Neural progenitor cell (in vitro differentiated cells): ENCODE results near the gene EHD2. TPM values are rescaled to one million over a fixed set of nuclear protein-coding genes. Genes with fewer than 3 reads are reported as not detected.

ENCODE experiments used
- DNase-seq: peaks from one replicate; pipeline ENCODE4 v3.0.0-alpha.2; 2016; ENCODE audit warnings: low spot score
- H2AFZ ChIP-seq: fragments of 200-600 bp; sonication (generic); replicated peaks from 2 replicates; pipeline ENCODE4 v1.6.1; 2016; ENCODE audit warnings: antibody characterized with exemption
- H3F3A ChIP-seq: fragments of 200-600 bp; sonication (generic); 2 replicates; pipeline ENCODE4 v1.6.1; 2016; ENCODE audit warnings: antibody characterized with exemption, low read depth
- H3K27ac ChIP-seq: fragments of 200-600 bp; sonication (generic); 2 replicates; pipeline ENCODE4 v1.5.1; 2016; ENCODE audit warnings: mild to moderate bottlenecking
- H3K27me3 ChIP-seq: fragments of 200-600 bp; sonication (generic); 2 replicates; pipeline ENCODE4 v1.6.1; 2016; ENCODE audit warnings: mild to moderate bottlenecking, moderate library complexity
- H3K36me3 ChIP-seq: fragments of 200-600 bp; sonication (generic); 2 replicates; pipeline ENCODE4 v1.5.1; 2016
- H3K4me1 ChIP-seq: fragments of 200-600 bp; sonication (generic); 2 replicates; pipeline ENCODE4 v1.6.1; 2016; ENCODE audit warnings: mixed run types
- H3K4me2 ChIP-seq: fragments of 200-600 bp; sonication (generic); 2 replicates; pipeline ENCODE4 v1.6.1; 2016
- H3K4me3 ChIP-seq: fragments of 200-600 bp; sonication (generic); 2 replicates; pipeline ENCODE4 v1.5.1; 2016
- H3K79me2 ChIP-seq: fragments of 200-600 bp; sonication (generic); 2 replicates; pipeline ENCODE4 v1.6.1; 2016; ENCODE audit warnings: low read depth
- H3K9ac ChIP-seq: fragments of 200-600 bp; sonication (generic); 2 replicates; pipeline ENCODE4 v1.6.1; 2016
- H3K9me3 ChIP-seq: fragments of 200-600 bp; sonication (generic); 2 replicates; pipeline ENCODE4 v1.5.1; 2016; ENCODE audit warnings: low read depth
- H4K20me1 ChIP-seq: fragments of 200-600 bp; sonication (generic); 2 replicates; pipeline ENCODE4 v1.6.1; 2016; ENCODE audit warnings: low read depth
- H3K27ac Mint-ChIP-seq: 3 replicates; pipeline ENCODE4 v1.8.0; 2021; ENCODE audit warnings: mixed read lengths
- H3K27me3 Mint-ChIP-seq: 2 replicates; pipeline ENCODE4 v1.8.0; 2022; ENCODE audit warnings: low read depth, mild to moderate bottlenecking, inconsistent platforms, moderate library complexity, mixed read lengths; ENCODE audit not compliant: insufficient read depth
- H3K36me3 Mint-ChIP-seq: 3 replicates; pipeline ENCODE4 v1.8.0; 2021; ENCODE audit warnings: mixed read lengths
- H3K4me1 Mint-ChIP-seq: 3 replicates; pipeline ENCODE4 v1.8.0; 2021; ENCODE audit warnings: mixed read lengths
- H3K4me3 Mint-ChIP-seq: 3 replicates; pipeline ENCODE4 v1.8.0; 2021; ENCODE audit warnings: mild to moderate bottlenecking, moderate library complexity, mixed read lengths
- H3K9me3 Mint-ChIP-seq: 3 replicates; pipeline ENCODE4 v1.8.0; 2020; ENCODE audit warnings: mixed read lengths
- EZH2 ChIP-seq: fragments of 200-600 bp; sonication (generic); IDR thresholded peaks from 2 replicates; pipeline ENCODE4 v1.6.1; 2017; ENCODE audit warnings: antibody characterized with exemption, mild to moderate bottlenecking, moderate library complexity
- EZH2phosphoT487 ChIP-seq: fragments of 200-600 bp; sonication (generic); IDR thresholded peaks from 2 replicates; pipeline ENCODE4 v1.6.1; 2017; ENCODE audit warnings: antibody characterized with exemption
- total RNA-seq: library from RNA; depleted of rRNA; stranded (reverse); fragments of >200 nt; gene quantifications from 2 replicates; pipeline ENCODE4 v1.2.3, GENCODE V29; 2015; ENCODE audit warnings: low replicate concordance
- TF ChIP-seq, protein P1 (sequence below): fragments of 200-600 bp; sonication (generic); IDR thresholded peaks from 2 replicates; pipeline ENCODE4 v1.5.1; 2017; ENCODE audit warnings: antibody characterized with exemption, mild to moderate bottlenecking

Gene EHD2
- total RNA-seq, 1 donor from 2014 or later = 1.5 TPM

DNA sequence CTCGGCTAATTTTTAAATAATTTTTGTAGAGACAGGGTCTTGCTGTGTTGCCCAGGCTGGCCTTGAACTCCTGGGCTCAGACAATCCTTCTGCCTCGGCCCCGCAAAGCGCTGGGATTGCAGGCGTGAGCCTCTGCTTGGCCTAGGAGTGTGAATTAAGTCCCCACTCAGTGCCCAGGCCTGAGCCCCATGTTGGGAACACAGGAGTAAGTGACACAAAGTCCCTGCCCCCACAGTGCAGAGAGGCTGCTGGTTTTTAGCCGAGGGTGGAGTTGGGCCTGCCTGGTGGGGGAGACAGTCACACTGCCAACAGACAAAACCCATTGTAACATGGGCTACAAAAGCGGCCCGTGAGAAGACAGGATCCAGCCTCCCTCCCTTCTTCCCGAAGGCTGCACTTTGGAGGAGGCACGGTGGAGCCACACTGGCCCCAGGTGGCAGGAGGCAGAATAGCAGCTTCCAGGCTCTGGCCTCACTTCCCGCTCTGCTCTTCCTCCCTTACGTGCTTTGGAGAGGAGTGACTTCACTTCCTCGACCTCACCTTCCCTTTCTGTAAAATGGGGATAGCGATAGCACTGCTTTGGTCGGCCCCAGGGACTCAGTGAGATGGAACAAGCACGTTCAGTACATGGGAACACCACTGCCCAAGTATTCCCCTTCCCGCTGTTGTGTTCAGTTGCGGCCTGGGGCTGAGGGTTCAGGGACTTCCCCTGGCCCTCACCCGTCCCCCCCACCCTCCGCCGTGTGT lies 15.2 kb upstream of the EHD2 start:
- H3F3A ChIP-seq = peaks cover 16% of the 10 kb centered on the region
- Mint-ChIP-seq H3K4me3 (no peak overlapping the region), H3K27me3 (peaks cover 2% of the 10 kb centered on the region), H3K4me1 (peaks cover 2% of the 10 kb centered on the region), H3K27ac (peak overlapping the region; percentile 60), H3K9me3 (no peaks in the 10 kb centered on the region), H3K36me3 (peaks cover 5% of the 10 kb centered on the region)
- DNase-seq = peak; percentile 94
- H3K4me1 ChIP-seq = no peaks in the 10 kb centered on the region
- H3K9ac ChIP-seq = no peak overlapping the region
- no peak overlapping the region for H2AFZ ChIP-seq
- no peaks in the 10 kb centered on the region for H3K27me3 ChIP-seq
- TF ChIP-seq, protein P1, sequence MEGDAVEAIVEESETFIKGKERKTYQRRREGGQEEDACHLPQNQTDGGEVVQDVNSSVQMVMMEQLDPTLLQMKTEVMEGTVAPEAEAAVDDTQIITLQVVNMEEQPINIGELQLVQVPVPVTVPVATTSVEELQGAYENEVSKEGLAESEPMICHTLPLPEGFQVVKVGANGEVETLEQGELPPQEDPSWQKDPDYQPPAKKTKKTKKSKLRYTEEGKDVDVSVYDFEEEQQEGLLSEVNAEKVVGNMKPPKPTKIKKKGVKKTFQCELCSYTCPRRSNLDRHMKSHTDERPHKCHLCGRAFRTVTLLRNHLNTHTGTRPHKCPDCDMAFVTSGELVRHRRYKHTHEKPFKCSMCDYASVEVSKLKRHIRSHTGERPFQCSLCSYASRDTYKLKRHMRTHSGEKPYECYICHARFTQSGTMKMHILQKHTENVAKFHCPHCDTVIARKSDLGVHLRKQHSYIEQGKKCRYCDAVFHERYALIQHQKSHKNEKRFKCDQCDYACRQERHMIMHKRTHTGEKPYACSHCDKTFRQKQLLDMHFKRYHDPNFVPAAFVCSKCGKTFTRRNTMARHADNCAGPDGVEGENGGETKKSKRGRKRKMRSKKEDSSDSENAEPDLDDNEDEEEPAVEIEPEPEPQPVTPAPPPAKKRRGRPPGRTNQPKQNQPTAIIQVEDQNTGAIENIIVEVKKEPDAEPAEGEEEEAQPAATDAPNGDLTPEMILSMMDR = peak; percentile 97
- TF ChIP-seq EZH2phosphoT487 (no peak), EZH2 (no peak)
- no peak overlapping the region for H3K4me3 ChIP-seq
- H3K79me2 ChIP-seq = no peaks in the 10 kb centered on the region
- peaks cover 24% of the 10 kb centered on the region for H4K20me1 ChIP-seq
- peaks cover 3% of the 10 kb centered on the region for H3K36me3 ChIP-seq
- no peaks in the 10 kb centered on the region for H3K9me3 ChIP-seq
- no peak overlapping the region for H3K4me2 ChIP-seq
- H3K27ac ChIP-seq = peak overlapping the region; percentile 32

DNA sequence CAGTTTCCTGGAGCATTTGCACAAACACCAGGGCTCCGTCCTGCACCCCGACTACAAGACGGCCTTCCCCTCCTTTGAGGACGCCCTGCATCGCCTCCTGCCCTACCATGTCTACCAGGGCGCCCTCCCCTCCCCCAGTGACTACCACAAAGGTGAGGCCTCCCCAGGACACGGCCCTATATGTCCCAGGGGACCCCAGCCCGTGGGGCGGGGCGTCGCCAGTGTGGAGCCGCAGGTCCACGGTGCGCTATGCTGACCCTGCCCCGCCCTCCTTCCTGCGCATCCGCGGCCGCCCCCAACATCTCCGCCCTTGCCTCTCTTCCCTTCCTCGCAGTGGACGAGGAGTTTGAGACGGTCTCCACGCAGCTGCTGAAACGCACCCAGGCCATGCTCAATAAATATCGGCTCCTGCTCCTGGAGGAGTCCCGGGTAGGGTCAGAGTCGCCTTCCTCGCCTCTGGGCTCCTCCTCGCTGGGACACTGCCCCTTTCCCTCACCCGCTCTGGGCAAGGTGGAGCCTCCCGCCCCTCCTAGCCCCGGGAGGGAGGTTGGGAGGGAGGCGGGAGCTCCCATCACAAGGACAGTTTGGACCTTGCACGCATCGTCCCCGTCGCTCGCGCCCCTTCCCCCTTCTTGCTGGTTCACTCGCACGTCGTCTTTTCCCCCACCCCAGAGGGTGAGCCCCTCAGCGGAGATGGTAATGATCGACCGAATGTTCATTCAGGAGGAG lies 14.4 kb upstream of the EHD2 start:
- Histone ChIP-seq H3K27ac (no peak overlapping the region), H3K4me3 (no peak overlapping the region), H3K4me2 (no peak overlapping the region), H4K20me1 (peaks cover 21% of the 10 kb centered on the region), H3K4me1 (no peaks in the 10 kb centered on the region), H3K79me2 (no peaks in the 10 kb centered on the region), H3K36me3 (peaks cover 3% of the 10 kb centered on the region), H3K9me3 (no peaks in the 10 kb centered on the region), H3K9ac (no peak overlapping the region), H3F3A (peaks cover 16% of the 10 kb centered on the region), H2AFZ (no peak overlapping the region), H3K27me3 (no peaks in the 10 kb centered on the region)
- TF ChIP-seq, protein P1 = no peak
- TF ChIP-seq EZH2 = no peak
- peaks cover 4% of the 10 kb centered on the region for H3K36me3 Mint-ChIP-seq
- peaks cover 2% of the 10 kb centered on the region for H3K27me3 Mint-ChIP-seq
- H3K27ac Mint-ChIP-seq = no peak overlapping the region
- peaks cover 2% of the 10 kb centered on the region for H3K4me1 Mint-ChIP-seq
- H3K9me3 Mint-ChIP-seq = no peaks in the 10 kb centered on the region
- H3K4me3 Mint-ChIP-seq = no peak overlapping the region
- DNase-seq = no peak

DNA sequence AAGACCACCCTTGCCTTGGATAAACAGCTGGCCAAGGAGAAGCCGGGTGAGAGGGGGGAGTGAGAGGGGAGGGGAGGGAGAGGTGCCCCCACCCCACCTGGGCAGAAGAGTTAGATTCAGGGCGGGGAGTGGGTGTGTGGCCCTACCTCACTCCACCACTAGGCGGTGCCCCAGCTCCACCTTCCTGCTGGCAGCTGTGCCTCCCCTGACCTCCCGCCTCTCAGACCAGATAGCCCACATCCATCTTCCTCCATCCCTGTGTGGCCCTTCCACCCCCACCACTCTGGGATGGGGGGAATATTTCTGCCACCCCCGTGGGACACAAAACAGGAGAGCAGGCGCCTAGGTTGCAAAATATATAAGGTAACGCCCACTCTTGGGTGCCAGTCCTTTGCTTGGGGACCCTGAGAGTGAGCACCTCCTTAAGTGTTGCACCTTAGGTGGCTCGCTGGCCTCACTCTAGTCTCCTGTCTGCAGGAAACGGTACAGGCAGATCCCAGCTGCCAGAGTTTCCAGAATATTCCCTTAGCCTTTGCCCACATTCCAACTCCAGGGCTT lies 13.8 kb upstream of the EHD2 start:
- Mint-ChIP-seq H3K9me3 (no peaks in the 10 kb centered on the region), H3K27ac (no peak overlapping the region), H3K4me3 (no peak overlapping the region), H3K27me3 (peaks cover 4% of the 10 kb centered on the region), H3K36me3 (peaks cover 8% of the 10 kb centered on the region), H3K4me1 (peaks cover 2% of the 10 kb centered on the region)
- Histone ChIP-seq H3K27ac (no peak overlapping the region), H3F3A (peaks cover 20% of the 10 kb centered on the region), H3K4me2 (no peak overlapping the region), H2AFZ (no peak overlapping the region), H3K9me3 (no peaks in the 10 kb centered on the region), H3K79me2 (no peaks in the 10 kb centered on the region), H4K20me1 (peaks cover 21% of the 10 kb centered on the region), H3K36me3 (peaks cover 3% of the 10 kb centered on the region), H3K4me1 (no peaks in the 10 kb centered on the region), H3K4me3 (no peak overlapping the region), H3K9ac (no peak overlapping the region), H3K27me3 (no peaks in the 10 kb centered on the region)
- TF ChIP-seq EZH2phosphoT487 = no peak
- TF ChIP-seq, protein P1 = peak; percentile 77
- DNase-seq = peak; percentile 77
